ENCODE results near the gene BTBD17.

DNA sequence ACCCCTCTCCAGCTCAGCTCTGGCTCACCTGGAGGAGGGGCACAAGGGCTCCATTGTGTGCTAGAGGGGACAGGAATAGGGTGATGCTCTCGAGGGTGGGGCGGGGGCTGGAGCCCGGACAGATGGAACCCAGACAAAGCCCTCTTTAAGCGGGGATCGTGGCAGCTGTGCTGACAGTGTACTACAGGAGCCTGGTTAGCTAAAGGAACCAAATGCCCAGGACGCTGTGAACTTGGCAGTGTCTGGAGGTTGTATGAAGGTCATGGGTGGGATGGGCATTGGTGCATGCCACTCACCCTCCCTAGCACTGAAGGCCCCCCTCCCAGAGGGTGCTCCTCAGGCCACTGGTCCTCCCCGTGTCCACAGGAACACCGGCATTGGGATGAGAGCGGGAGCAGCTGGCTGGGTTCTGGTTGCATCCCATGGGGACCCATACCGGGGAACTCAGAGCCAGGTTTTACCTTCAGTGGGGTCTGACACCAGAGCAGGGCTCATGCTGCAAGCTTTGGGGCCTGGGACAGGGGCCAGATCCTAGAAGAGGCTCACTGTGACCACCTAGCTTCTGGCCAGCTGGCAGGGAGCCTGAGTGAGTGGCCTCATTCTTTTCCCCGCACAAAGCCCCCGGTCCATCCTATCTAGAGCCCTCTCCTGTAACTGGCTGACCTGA lies 23.7 kb downstream of the BTBD17 start:
- TF ChIP-seq, protein P1, sequence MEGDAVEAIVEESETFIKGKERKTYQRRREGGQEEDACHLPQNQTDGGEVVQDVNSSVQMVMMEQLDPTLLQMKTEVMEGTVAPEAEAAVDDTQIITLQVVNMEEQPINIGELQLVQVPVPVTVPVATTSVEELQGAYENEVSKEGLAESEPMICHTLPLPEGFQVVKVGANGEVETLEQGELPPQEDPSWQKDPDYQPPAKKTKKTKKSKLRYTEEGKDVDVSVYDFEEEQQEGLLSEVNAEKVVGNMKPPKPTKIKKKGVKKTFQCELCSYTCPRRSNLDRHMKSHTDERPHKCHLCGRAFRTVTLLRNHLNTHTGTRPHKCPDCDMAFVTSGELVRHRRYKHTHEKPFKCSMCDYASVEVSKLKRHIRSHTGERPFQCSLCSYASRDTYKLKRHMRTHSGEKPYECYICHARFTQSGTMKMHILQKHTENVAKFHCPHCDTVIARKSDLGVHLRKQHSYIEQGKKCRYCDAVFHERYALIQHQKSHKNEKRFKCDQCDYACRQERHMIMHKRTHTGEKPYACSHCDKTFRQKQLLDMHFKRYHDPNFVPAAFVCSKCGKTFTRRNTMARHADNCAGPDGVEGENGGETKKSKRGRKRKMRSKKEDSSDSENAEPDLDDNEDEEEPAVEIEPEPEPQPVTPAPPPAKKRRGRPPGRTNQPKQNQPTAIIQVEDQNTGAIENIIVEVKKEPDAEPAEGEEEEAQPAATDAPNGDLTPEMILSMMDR (IDR thresholded peaks at IDR 0.05; ENCODE audit: insufficient read depth, low read length, poor library complexity, severe bottlenecking) = no peak
- TF ChIP-seq EZH2phosphoT487 (conservative IDR thresholded peaks at IDR 0.05; ENCODE audit: low read length) = no peak

All from SU-DHL-6 (cell line).